H4 (cell line): ENCODE data around the gene NCOR2. TPM values are rescaled to one million over a fixed set of nuclear protein-coding genes. Genes with fewer than 3 reads are reported as not detected.

Source experiments
- DNase-seq: peaks from one replicate; pipeline ENCODE4 v3.0.0-alpha.2; 2015; ENCODE audit warnings: low spot score
- total RNA-seq: library from RNA; depleted of rRNA; stranded (reverse); fragments of >200 nt; shearing (Covaris generic); gene quantifications from 2 replicates; pipeline ENCODE4 v1.2.3, GENCODE V29; 2014

NCOR2 gene
- total RNA-seq, 1 experiment from 2014 or later: 17.9 TPM

GRCh38 chr12:124560146-124560890 is 7.1 kb downstream of the NCOR2 start:
- no peak for DNase-seq

GRCh38 chr12:124559182-124560017 is 8.0 kb downstream of the NCOR2 start:
- DNase-seq: no peak

GRCh38 chr12:124558313-124558712 is 9.1 kb downstream of the NCOR2 start:
- DNase-seq: no peak

DNA sequence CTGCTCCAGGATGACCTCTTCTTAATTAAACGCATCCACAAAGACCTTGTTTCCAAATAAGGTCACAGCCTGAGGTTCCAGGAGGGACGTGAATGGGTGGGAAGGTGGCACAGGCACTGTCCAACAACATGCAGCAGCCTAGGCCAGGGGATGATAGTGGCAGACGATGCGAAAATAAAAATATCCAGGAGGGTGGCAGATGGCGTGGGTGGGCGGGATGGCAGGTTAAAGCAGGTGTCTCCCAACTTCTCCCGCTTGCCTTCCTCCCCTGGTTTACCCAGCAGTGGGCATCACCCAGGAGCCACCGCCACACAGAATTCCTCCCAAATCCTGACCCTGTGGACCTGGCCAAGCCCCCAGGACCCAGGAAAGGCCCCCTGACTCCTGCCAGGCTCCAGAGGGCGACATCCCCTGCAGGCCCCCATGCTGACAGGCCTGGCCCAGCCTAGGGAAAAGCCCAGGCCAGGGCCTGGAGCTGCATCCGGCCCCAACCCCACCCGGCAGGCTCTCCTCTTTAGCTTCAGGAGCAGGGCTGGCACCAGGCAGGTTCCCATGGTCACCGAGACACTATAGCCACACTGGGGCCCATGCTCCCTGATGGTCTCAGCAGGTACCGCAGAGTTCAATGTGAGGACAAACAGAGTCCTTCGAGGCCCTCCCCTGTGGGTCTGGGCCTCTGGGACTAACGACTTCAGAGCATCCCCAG is 9.7 kb downstream of the NCOR2 start:
- no peak for DNase-seq

GRCh38 chr12:124556896-124557501 is 10.4 kb downstream of the NCOR2 start:
- DNase-seq: no peak

- DNase-seq: no peak
Measured at GRCh38 chr12:124556074-124556466, 11.3 kb downstream of the NCOR2 start.

- DNase-seq: no peak
Measured at GRCh38 chr12:124555168-124556073, 12.0 kb downstream of the NCOR2 start.

GRCh38 chr12:124554429-124555029 is 12.9 kb downstream of the NCOR2 start:
- DNase-seq: no peak

DNA sequence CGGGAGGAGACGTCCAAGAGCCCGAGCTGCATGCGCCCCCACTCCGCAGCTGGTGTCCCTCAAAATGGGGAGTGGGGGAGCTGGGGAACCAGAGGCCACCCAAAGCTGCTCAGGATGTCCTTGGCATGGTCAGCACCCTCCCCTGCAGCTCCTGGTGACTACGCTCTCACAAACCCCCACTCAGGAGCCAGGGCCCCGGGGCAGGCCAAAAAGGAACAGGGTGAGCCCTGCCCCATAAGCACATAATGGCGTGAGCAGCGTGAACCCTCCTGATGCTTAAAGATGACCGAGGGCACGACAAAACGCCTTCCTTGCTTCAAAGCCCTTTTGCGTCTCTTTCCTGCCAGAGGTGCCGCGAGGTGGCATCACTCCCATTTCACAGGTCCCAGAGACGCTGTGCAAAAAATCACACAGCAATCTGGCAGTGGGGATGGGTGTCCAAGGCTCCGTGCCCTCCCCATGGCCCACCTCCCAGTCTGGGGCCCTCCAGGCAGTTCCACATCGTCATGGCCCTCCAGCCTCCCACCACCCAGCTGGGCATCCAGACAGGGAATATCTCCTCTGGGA is 13.5 kb downstream of the NCOR2 start:
- no peak for DNase-seq

- peak; percentile 37 for DNase-seq
Measured at GRCh38 chr12:124551268-124552144, 15.9 kb downstream of the NCOR2 start.

DNA sequence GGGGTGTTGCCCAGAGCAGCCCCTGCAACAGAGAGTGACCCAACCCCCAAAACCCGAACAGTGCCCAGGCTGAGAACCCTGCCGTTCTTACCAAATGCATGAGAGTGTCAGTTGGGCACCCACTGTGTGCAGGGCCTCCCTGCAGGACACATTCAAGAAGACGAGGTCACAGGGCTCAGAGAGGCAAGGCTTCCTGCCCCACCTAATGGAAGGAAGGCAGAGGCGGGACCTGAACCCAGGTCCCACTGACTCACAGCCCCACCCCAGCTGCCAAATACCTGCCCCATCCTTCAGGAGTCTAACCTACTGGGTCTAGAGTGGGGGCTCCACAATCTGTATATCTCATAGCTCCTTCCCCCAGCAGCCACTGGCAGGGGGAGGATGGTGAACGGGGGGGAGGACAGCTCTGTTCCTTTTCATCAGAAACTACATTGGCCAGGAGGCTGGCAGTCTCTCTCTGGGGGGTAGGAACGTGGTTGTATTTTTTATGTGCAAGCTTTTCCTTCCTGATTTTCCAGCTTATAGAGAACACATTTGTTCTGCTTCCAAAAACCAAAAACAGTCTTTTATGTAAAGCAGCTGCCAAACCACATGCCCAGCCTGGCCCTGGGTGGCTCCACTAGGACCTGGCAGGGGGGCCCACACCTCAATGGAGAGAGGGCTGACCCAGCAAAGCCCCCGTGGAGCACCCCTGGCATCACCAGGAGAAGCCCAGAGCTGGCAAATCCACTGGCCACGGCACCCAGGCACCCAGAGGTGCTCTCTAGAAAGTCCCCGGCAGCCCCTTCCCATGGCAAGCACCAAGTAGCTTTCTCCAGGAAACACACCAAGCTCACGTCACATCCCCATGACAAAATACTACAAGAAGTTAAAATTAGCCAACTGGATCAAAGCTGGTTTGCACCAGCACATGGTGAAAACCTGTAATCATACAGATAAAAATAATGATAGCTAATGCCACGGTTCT is 17.0 kb downstream of the NCOR2 start:
- DNase-seq: peak; percentile 40

DNA sequence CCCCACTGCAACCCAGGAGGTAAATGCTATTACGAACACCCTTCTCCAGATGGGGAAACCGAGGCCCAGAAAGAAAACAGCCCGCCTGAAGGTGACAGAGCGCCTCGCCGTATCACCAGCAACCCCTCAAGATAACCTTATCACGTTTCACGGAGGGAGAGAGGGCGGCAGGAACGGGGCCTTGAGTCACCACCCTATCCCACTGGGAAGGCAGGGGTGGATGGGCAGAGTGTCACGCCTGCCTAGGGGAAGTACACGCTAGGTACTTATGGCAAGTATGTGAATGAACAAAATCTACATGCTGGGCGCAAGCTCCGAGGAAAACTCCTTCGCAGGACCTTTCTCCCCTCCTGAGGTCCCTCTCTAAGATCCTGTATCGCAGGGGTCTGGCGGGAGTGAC is 17.8 kb downstream of the NCOR2 start:
- no peak for DNase-seq

GRCh38 chr12:124548854-124549378 is 18.5 kb downstream of the NCOR2 start:
- DNase-seq: peak; percentile 65

DNA sequence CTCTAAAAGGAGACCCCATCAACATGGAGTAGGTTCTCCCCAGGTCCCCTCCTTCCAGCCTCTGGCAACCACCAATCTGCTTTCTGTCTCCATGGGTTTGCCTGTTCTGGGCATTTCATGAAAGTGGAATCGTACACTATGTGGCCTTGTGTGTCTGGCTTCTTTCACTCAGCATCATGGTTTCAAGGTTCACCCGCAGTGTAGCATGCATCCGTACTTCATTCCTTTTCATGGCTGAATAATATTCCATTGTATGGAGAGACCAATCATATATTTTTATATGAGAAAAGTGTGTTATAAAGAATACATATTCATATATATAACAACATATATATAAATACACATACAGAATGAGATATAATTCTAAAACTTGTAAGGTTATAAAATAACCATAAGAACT is 19.8 kb downstream of the NCOR2 start:
- no peak for DNase-seq

DNA sequence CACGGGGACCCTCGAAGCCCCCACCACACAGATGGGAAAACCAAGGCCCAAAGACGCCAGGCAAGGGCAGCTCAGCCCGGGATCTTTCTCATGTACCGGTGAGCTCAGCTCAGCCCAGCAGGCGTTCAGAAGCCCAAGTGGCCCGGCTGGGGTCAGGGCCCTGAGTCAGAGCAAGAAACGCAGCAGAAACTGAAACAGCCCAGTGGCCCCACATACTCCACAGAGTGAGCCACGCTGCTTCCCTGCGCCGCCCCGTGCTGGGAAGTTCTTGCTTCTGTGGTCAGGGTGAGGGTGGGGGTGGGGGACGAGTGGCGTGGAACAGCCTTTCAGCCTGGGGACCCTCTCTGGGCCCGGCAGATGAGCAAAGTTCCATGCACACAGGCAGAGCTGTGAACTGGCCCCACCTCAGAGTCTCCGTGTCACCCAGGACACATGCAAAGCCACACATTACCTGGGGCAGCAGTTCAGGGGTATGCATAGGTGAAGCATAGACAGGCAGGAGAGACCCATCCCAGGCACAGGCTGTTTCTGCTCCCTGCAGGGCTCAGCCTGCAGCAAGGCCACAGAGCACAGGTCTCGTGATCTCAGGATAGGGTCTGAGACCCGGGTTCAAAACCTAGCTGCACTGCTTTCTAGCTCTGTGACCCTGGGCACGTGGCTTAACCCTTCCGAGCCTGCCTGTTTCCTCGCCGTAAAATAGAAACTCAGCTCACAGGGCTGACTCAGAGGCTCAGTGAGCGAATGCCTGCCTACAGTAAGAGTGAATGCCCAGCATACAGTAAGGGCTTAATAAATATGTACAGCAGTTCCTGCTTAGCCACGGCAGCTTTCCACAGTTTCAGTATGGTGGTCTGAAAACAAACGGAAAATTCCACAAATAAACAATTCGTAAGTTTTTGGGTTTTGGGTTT is 21.6 kb downstream of the NCOR2 start:
- no peak for DNase-seq

DNA sequence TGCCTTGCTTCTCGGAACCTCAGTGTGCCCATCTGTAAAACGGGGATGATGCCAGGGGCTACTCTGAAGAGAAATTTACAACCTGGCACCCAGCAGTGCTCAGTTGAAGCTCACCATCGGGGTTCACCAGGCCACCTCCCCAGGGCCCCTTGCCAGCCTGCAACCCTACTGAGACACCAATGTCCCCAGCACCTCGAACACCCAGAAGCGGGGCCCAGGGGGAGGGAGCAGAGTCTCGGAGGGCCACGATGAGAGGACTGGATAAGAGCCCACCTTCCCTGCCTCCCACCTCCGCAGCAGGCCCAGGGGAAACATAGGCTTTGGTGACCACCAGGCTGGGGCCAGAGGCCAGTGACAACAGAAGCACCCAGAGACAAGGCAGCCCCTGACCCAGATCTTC is 22.4 kb downstream of the NCOR2 start:
- DNase-seq: no peak
